Naive B cell (primary cell): Measurements from ENCODE around the gene PLD1. TPM values are rescaled to one million over a fixed set of nuclear protein-coding genes. Genes with fewer than 3 reads are reported as not detected.

Experiments
- ATAC-seq, 2 donors: fragments of 150-1000 bp; cut with Tn5 transposase; 2 replicates each; pipeline ENCODE4 v1.10.0; 2021; ENCODE audit warnings: low read depth in 2 of 2, mild to moderate bottlenecking in 2 of 2, moderate library complexity in 2 of 2
- DNase-seq: peaks from one replicate; pipeline ENCODE4 v3.0.0; 2022
- H3K27ac Mint-ChIP-seq, 6 donors: one replicate each; pipeline ENCODE4 v1.8.0; 2020 to 2022; ENCODE audit warnings: mild to moderate bottlenecking in 6 of 6, mixed read lengths in 6 of 6, moderate library complexity in 5 of 6, inconsistent platforms in 2 of 6
- H3K27me3 Mint-ChIP-seq, 3 donors: one replicate each; pipeline ENCODE4 v1.8.0; 2021 to 2022; ENCODE audit warnings: mixed read lengths in 3 of 3, mild to moderate bottlenecking in 1 of 3
- H3K36me3 Mint-ChIP-seq, 2 donors: one replicate each; pipeline ENCODE4 v1.8.0; 2020 to 2022; ENCODE audit warnings: mixed read lengths in 2 of 2, inconsistent platforms in 1 of 2, mild to moderate bottlenecking in 1 of 2
- H3K4me1 Mint-ChIP-seq, 3 donors: one replicate each; pipeline ENCODE4 v1.8.0; 2020 to 2022; ENCODE audit warnings: mixed read lengths in 3 of 3, inconsistent platforms in 1 of 3, mild to moderate bottlenecking in 1 of 3, moderate library complexity in 1 of 3
- H3K4me3 Mint-ChIP-seq, 8 donors: one replicate each; pipeline ENCODE4 v1.8.0; 2020 to 2022; ENCODE audit warnings: mild to moderate bottlenecking in 8 of 8, mixed read lengths in 8 of 8, moderate library complexity in 8 of 8, inconsistent platforms in 2 of 8
- H3K9me3 Mint-ChIP-seq, 7 donors: one replicate each; pipeline ENCODE4 v1.8.0; 2020 to 2022; ENCODE audit warnings: mixed read lengths in 7 of 7, mild to moderate bottlenecking in 5 of 7, inconsistent platforms in 2 of 7, moderate library complexity in 1 of 7
- polyA plus RNA-seq, 6 donors: library from polyadenylated mRNA; unstranded; fragments of 300-500 nt; fragmentation: Illumina TruSeq; gene quantifications; one replicate each; pipeline ENCODE4 v1.2.3, GENCODE V29; 2021; ENCODE audit warnings: low read depth in 6 of 6

PLD1 gene
- polyA plus RNA-seq, 6 donors from 2014 or later: not detected

DNA sequence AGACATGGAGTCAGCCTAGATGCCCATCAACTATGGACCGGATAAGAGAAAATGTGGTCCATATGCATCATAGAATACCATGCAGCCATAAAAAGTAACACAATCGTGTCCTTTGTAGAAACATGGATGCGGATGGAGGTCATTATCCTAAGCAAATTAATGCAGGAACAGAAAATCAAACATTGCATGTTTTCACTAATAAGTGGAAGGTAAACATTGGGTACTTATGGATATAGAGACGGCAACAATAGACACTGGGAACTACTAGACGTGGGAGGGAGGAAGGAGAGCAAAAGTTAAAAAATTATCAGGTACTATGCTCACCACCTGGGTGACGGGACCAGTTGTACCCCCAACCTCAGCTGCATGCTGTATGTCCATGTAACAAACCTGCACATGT, 2.5 kb downstream of the PLD1 start:
- no peak for DNase-seq
- Mint-ChIP-seq H3K4me1 (peaks cover 9 to 15% (median 10%) of the 10 kb centered on the region in 3 donors), H3K36me3 (peaks cover 4 to 13% of the 10 kb centered on the region in 2 donors), H3K27ac (no peak overlapping the region), H3K9me3 (peaks cover 0 to 3% (median 0%) of the 10 kb centered on the region in 7 donors), H3K27me3 (peaks cover 34 to 48% (median 42%) of the 10 kb centered on the region in 3 donors), H3K4me3 (no peak overlapping the region)
- no peak for ATAC-seq

DNA sequence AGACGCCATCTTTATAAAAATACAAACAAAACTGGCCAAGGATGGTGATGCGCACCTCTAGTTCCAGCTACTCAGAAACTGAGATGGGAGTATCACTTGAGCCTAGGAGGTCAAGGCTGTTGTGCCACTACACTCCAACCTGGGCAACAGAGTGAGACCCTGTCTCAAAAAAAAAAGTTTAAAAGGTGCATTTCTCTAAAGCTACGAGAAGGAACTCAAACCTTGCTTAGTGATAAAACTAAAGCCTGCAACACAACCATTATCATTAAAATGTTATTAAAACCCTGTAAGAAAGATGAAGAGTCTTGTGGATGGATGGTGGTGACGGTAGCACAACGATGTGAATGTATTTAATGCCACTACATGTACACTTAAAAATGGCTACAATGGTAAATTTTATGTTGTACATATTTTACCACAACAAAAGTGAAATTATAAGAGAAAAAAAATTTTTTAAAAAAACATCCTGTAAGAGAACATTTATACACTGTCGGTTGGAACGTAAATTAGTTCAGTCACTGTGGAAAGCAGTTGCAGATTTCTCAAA, 3.1 kb downstream of the PLD1 start:
- H3K4me1 Mint-ChIP-seq: peaks cover 9 to 15% (median 10%) of the 10 kb centered on the region in 3 donors
- H3K27me3 Mint-ChIP-seq: peaks cover 34 to 51% (median 42%) of the 10 kb centered on the region in 3 donors
- ATAC-seq (no peak), DNase-seq (no peak)
- no peak overlapping the region for H3K27ac Mint-ChIP-seq
- H3K36me3 Mint-ChIP-seq: peaks cover 4 to 13% of the 10 kb centered on the region in 2 donors
- no peak overlapping the region for H3K4me3 Mint-ChIP-seq
- H3K9me3 Mint-ChIP-seq: peaks cover 0 to 3% (median 0%) of the 10 kb centered on the region in 7 donors

DNA sequence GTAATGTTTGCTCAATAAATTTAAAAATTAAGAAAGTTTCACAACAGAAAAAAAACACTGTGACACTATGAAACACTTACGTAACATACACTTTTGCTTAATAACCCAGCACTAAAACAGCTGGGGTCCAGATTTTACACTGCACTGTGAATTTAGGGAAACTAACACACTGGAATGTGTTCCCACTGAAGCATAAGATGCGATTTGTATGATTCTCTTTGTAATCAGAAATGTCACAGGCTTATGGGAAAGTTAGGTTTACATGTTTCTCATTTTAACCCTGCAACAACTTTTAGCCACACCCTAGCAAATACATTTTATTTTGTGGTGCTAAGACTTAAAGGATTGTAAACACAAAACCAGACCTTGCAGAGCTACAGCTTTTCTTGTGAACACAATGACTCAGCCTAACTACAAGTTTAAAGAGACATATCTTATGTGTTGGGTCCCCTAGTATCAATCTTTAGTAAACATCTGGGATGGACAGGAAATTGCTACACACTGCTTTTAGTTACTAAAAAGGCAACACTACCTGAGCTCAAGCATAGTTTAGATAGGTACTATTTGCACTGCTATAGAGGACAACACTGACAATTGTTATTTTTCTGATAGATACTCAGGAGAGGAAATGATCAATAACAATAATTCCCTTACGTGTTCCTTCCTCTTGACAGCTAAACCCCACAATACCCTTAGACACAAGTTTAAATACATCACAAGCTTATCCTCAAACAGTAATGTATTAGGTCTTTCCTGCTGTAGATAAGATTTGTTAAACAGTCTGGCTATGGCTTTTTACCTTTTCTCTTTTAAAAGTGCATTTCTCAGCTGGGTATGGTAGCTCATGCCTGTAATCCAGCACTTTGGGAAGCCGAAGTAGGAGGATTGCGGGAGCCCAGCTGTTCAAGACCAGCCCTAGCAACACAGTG, 3.8 kb downstream of the PLD1 start:
- Mint-ChIP-seq H3K36me3 (peaks cover 4 to 13% of the 10 kb centered on the region in 2 donors), H3K9me3 (peaks cover 0 to 3% (median 0%) of the 10 kb centered on the region in 7 donors), H3K27ac (no peak overlapping the region), H3K4me1 (peaks cover 9 to 15% (median 10%) of the 10 kb centered on the region in 3 donors), H3K27me3 (peaks cover 35 to 47% (median 37%) of the 10 kb centered on the region in 3 donors), H3K4me3 (no peak overlapping the region)
- DNase-seq (no peak), ATAC-seq (no peak)

DNA sequence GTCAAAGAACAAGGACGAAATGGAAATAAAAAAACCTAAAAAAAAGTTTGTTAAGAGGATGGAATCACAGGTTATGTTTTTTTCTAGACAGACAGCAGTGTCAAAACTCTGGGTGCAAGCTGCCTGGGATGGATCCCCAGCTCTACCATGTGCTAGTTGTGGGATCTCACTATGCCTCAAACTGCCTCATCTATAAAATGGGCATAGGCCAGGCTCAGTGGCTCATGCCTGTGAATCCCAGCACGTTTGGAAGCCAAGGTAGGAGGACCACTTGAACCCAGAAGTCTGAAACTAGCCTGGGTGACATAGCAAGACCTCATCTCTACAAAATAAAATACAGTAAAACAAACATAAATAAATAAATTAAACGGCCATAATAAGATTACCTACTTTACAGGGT, 4.6 kb downstream of the PLD1 start:
- no peak overlapping the region for H3K27ac Mint-ChIP-seq
- H3K4me3 Mint-ChIP-seq: no peak overlapping the region
- H3K36me3 Mint-ChIP-seq: peaks cover 4 to 13% of the 10 kb centered on the region in 2 donors
- peaks cover 0 to 3% (median 0%) of the 10 kb centered on the region in 7 donors for H3K9me3 Mint-ChIP-seq
- ATAC-seq (no peak), DNase-seq (no peak)
- H3K27me3 Mint-ChIP-seq: peaks cover 27 to 39% (median 29%) of the 10 kb centered on the region in 3 donors
- H3K4me1 Mint-ChIP-seq: peaks cover 9 to 14% (median 9%) of the 10 kb centered on the region in 3 donors

DNA sequence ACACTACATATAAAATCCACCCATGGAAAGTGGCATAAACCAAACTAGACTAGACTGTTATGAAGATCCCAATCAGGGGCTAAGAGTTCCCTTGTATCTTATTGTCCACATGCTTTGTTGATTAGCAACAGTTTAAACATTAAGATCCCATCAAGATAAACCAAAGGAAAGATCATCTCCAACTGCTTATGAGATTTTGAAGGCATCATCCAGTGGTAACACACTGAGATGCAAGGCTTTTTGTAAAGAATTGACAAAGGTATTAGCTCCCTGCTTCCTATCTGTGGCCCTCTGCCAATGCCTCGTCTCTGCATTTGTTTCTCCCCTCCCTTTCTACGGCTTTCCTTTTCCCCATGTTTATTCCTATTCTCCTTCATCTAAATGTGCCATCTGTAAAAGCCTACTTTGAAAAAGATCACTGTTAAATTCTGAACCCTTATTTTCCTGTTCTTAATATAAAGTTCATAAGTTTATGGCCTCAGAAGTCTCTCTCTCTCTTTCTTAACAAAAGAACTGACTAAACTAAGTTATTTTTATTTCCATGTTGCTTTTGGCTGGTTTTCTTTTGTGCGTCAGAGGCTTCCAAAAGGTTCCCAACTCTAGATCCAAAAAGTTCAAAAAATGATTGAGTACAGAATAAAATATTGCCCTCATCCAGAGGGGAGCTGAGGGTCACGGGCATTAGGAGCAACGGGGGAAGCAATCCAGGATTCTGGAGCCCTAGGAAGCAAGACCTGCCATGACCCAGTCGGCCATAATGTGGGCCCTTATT, 5.5 kb downstream of the PLD1 start:
- Mint-ChIP-seq H3K36me3 (peaks cover 4 to 13% of the 10 kb centered on the region in 2 donors), H3K4me3 (no peak overlapping the region), H3K4me1 (peaks cover 6 to 9% (median 7%) of the 10 kb centered on the region in 3 donors), H3K9me3 (peaks cover 0 to 3% (median 0%) of the 10 kb centered on the region in 7 donors), H3K27ac (no peak overlapping the region), H3K27me3 (peaks cover 23 to 34% (median 25%) of the 10 kb centered on the region in 3 donors)
- no peak for ATAC-seq
- DNase-seq: no peak

DNA sequence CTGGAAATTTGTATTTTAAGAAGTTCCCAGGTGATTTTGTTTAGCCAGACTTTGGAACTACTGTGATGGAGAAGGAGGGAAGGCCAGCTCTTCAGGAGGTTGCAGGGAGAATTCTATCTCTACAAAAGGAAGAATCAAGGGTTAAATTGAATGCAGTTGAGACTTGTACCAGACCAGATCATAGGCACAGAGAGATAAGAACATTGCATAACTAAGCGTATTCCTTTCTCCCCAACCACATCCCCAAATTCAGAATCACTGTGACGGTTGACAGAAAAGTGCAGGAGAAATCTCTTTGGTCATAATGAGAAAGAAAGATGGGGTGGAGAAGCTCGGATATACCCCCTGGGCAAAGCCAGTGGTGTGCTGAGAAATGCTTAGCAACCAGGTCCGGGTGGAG, 7.2 kb downstream of the PLD1 start:
- H3K4me1 Mint-ChIP-seq: no peaks in the 10 kb centered on the region
- peaks cover 13 to 23% (median 17%) of the 10 kb centered on the region in 3 donors for H3K27me3 Mint-ChIP-seq
- peaks cover 0 to 3% (median 0%) of the 10 kb centered on the region in 7 donors for H3K9me3 Mint-ChIP-seq
- H3K4me3 Mint-ChIP-seq: no peak overlapping the region
- DNase-seq (no peak), ATAC-seq (no peak)
- no peak overlapping the region for H3K27ac Mint-ChIP-seq
- peaks cover 0 to 6% of the 10 kb centered on the region in 2 donors for H3K36me3 Mint-ChIP-seq

DNA sequence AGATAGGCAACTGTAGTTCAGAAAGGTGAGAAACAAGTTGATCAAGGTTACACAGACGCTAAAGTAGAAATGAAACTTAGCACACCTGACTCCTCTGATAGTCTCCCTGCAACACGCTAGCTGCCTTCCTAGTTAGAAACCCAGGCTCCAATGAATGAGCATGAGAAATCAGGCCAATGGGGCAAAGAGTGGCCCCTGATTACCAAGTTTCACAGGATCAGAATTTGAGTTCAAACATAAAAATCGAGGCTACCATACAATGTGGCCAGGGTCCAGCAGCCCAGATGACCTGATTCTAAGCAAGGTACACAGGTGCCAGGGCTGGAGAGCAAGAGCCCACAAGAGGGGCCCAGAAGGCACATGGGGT, 7.7 kb downstream of the PLD1 start:
- peaks cover 8 to 19% (median 13%) of the 10 kb centered on the region in 3 donors for H3K27me3 Mint-ChIP-seq
- H3K27ac Mint-ChIP-seq: no peak overlapping the region
- H3K4me1 Mint-ChIP-seq: no peaks in the 10 kb centered on the region
- H3K9me3 Mint-ChIP-seq: no peaks in the 10 kb centered on the region
- H3K36me3 Mint-ChIP-seq: peaks cover 0 to 1% of the 10 kb centered on the region in 2 donors
- no peak overlapping the region for H3K4me3 Mint-ChIP-seq
- ATAC-seq: no peak
- no peak for DNase-seq

DNA sequence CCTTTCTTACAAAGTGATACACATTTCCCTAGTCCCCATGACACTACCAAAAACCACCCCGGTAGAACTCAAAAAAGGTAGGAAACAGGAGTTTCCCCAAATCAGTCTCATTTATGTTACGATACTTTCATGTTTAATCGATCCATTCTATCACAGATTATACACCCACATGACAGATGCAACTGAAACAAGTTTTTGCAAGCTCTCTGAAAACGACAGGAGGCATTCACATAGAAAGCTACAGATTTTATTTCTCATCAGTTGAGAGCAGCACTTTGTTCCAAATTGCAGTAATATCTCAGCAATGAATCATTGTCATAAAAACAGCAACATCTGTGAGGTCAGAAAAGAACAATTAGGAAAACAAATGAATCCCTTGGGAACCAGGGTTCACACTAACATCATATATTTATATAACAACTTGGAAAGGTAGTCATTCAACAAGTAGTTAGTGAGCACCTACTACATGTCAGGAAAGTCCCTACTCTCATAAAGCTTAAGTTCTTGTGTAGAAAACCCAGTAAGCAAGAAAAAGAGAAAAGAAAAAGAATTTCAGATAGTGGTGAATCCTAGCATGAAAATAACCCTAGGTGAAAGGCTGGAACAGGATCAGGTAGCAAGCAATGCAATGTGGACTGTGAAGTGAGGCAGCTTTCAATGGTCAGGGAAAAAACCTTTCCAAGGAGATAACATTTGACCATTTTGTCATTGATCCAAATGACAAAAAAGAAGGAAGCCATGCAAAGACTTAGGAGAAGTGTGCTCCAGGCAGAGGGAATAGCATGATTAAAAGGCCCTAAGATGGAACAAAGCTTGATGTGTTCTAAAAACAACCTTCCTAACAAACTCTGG, 8.3 kb downstream of the PLD1 start:
- no peaks in the 10 kb centered on the region for H3K9me3 Mint-ChIP-seq
- DNase-seq (no peak), ATAC-seq (no peak)
- peaks cover 2 to 13% (median 9%) of the 10 kb centered on the region in 3 donors for H3K27me3 Mint-ChIP-seq
- no peak overlapping the region for H3K27ac Mint-ChIP-seq
- H3K4me1 Mint-ChIP-seq: no peaks in the 10 kb centered on the region
- no peaks in the 10 kb centered on the region for H3K36me3 Mint-ChIP-seq
- H3K4me3 Mint-ChIP-seq: no peak overlapping the region

DNA sequence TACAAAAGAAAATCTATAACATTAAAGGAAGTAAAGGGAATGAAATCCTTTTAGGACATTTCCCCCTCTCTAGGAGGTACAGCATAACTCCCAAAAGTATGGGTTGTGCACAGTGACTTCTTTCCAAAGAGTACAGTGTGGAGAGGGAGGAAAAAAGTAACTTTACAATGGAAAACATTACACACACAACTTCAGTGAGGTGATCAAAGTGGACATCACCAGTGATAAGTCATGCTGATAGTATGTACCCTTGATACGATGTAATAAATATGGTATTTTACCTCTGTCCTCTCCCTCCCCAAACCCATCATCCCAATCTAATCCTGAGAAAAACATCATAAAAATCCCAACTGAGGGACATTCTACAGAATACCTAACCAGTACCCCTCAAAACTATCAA, 10.8 kb downstream of the PLD1 start:
- Mint-ChIP-seq H3K36me3 (no peaks in the 10 kb centered on the region), H3K4me1 (no peaks in the 10 kb centered on the region), H3K27ac (no peak overlapping the region), H3K27me3 (peaks cover 0 to 7% (median 3%) of the 10 kb centered on the region in 3 donors), H3K9me3 (no peaks in the 10 kb centered on the region), H3K4me3 (no peak overlapping the region)
- DNase-seq (no peak), ATAC-seq (no peak)

DNA sequence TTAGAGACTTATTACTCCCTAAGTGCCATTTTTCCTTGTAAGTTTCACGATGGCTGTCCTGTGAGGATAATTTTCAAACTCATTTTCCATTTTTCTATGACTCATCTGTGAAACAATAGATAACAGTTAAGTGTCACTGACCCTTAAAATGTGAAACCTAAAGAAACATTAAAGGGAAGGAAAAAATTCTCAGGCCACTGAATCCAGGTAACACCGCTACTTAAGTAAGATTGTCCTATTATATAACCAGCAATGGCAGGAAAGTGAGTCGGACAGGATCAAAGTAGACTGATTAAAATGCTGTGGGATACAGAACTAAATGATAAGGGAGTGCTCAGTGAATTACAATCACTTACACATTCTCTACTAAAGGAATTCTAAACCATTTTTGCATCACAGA, 12.4 kb downstream of the PLD1 start:
- DNase-seq (no peak), ATAC-seq (no peak)
- Mint-ChIP-seq H3K27ac (no peak overlapping the region), H3K9me3 (no peaks in the 10 kb centered on the region), H3K4me1 (no peaks in the 10 kb centered on the region), H3K36me3 (no peaks in the 10 kb centered on the region), H3K4me3 (no peak overlapping the region), H3K27me3 (peaks cover 0 to 4% (median 3%) of the 10 kb centered on the region in 3 donors)

DNA sequence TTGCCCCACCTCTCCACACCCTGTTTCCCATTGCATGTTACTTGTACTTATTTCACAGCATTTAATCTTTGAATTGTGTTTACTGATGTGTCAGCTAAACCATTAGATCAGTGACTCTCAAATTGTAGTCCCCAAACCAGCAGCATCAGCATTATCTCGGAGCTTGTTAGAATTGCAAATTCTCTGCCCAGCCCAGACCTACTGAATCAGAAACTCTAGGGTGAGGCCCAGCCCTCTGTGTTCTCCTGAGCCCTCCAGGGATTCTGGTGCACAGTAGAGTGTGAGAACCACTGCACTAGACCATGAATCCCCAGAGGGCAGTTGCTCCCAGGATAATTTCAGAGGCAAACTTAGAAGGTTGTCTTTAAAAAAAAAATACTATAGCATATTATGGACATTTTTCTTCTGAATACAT, 13.0 kb downstream of the PLD1 start:
- Mint-ChIP-seq H3K27ac (no peak overlapping the region), H3K27me3 (peaks cover 0 to 4% (median 0%) of the 10 kb centered on the region in 3 donors), H3K4me3 (no peak overlapping the region)

DNA sequence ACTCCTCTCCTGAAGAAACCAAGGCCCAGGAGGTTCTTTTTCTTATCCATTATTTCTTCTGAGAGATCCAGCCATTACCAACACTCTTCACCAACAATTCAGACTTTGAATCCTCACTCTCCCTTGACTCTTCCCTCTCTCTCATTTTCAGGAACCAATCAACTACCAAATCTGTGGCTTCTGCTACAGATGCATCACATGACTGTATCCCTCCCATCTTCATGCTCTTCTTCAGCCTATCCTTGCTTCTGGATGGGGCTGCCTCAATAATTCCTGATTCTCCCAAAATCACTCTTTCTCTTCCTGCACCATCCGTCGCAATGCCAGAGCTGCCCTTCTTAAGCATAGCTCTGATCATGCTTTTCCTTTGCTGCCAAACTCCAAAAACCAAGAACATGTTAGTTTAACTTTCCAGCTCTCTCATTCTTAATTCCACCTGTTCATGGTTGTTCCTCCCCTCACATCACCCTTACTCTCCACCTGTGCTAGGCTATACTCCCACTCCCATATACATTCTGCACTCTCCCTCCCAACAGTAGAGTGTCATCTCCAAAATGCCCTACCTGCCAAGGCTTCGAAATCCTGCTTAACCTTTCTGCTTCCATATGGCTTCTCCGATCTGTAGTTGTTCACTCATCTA, 13.5 kb downstream of the PLD1 start:
- H3K36me3 Mint-ChIP-seq: no peaks in the 10 kb centered on the region

More for the DNA sequence above, 13.0 kb downstream of the PLD1 start:
- no peak for DNase-seq
- H3K9me3 Mint-ChIP-seq: no peaks in the 10 kb centered on the region
- no peaks in the 10 kb centered on the region for H3K4me1 Mint-ChIP-seq
- H3K36me3 Mint-ChIP-seq: no peaks in the 10 kb centered on the region
- no peak for ATAC-seq

More for the DNA sequence above, 13.5 kb downstream of the PLD1 start:
- H3K27ac Mint-ChIP-seq: no peak overlapping the region
- no peak overlapping the region for H3K4me3 Mint-ChIP-seq
- no peaks in the 10 kb centered on the region for H3K9me3 Mint-ChIP-seq
- DNase-seq: no peak
- ATAC-seq: no peak
- peaks cover 0 to 7% (median 0%) of the 10 kb centered on the region in 3 donors for H3K27me3 Mint-ChIP-seq
- no peaks in the 10 kb centered on the region for H3K4me1 Mint-ChIP-seq
